Measurements from ENCODE around the gene GDPGP1. TPM values are rescaled to one million over a fixed set of nuclear protein-coding genes. Genes with fewer than 3 reads are reported as not detected.

GDPGP1 gene
- total and polyA plus RNA-seq, 9 of the 15 experiments (the other 6 are each of a cell fraction or from before 2014, with no cell fraction given), result 0.78 to 6.1 (median 2.8) TPM

DNA sequence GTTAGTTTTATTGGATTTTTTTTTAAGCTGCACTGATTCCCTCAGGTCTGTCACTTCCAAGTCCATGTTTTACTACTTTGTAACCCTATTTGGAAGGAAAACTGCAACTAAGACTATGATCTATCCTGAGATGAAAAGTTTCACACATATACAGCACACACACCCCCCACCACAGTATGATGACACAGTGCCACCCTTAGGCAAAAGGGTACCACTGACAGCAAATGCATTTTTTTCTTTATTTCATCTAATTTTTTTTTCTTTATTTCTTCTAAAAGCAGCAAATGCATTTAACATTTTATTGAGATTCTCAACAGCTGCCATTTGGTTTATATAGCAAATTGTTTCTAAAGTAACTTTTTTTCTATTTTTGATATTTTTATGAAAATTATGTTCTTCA, 52.7 kb downstream of the GDPGP1 start (continued):
- peak; percentile 71; the same call in 1 of the 2 replicates for TF ChIP-seq REST (IDR thresholded peaks at IDR 0.05; ENCODE audit: borderline replicate concordance)
- TF ChIP-seq REST (CRISPR knock-in tag; IDR thresholded peaks at IDR 0.05; ENCODE audit: low read depth), result no peak
- TF ChIP-seq MAZ (CRISPR knock-in tag; conservative IDR thresholded peaks at IDR 0.05 in 1 of 2, IDR thresholded peaks at IDR 0.05 in 1 of 2), result peak; percentile 23 to 26; a peak in 1 of 4 replicates
- no peak for TF ChIP-seq BRF1 (IDR thresholded peaks at IDR 0.05; ENCODE audit: borderline replicate concordance, extremely low read depth, insufficient read length)
- TF ChIP-seq TOE1 (IDR thresholded peaks at IDR 0.05; ENCODE audit: borderline replicate concordance), result no peak
- TF ChIP-seq TOE1 (CRISPR knock-in tag; IDR thresholded peaks at IDR 0.05; ENCODE audit: borderline replicate concordance, low read depth), result no peak
- TF ChIP-seq, protein P1, sequence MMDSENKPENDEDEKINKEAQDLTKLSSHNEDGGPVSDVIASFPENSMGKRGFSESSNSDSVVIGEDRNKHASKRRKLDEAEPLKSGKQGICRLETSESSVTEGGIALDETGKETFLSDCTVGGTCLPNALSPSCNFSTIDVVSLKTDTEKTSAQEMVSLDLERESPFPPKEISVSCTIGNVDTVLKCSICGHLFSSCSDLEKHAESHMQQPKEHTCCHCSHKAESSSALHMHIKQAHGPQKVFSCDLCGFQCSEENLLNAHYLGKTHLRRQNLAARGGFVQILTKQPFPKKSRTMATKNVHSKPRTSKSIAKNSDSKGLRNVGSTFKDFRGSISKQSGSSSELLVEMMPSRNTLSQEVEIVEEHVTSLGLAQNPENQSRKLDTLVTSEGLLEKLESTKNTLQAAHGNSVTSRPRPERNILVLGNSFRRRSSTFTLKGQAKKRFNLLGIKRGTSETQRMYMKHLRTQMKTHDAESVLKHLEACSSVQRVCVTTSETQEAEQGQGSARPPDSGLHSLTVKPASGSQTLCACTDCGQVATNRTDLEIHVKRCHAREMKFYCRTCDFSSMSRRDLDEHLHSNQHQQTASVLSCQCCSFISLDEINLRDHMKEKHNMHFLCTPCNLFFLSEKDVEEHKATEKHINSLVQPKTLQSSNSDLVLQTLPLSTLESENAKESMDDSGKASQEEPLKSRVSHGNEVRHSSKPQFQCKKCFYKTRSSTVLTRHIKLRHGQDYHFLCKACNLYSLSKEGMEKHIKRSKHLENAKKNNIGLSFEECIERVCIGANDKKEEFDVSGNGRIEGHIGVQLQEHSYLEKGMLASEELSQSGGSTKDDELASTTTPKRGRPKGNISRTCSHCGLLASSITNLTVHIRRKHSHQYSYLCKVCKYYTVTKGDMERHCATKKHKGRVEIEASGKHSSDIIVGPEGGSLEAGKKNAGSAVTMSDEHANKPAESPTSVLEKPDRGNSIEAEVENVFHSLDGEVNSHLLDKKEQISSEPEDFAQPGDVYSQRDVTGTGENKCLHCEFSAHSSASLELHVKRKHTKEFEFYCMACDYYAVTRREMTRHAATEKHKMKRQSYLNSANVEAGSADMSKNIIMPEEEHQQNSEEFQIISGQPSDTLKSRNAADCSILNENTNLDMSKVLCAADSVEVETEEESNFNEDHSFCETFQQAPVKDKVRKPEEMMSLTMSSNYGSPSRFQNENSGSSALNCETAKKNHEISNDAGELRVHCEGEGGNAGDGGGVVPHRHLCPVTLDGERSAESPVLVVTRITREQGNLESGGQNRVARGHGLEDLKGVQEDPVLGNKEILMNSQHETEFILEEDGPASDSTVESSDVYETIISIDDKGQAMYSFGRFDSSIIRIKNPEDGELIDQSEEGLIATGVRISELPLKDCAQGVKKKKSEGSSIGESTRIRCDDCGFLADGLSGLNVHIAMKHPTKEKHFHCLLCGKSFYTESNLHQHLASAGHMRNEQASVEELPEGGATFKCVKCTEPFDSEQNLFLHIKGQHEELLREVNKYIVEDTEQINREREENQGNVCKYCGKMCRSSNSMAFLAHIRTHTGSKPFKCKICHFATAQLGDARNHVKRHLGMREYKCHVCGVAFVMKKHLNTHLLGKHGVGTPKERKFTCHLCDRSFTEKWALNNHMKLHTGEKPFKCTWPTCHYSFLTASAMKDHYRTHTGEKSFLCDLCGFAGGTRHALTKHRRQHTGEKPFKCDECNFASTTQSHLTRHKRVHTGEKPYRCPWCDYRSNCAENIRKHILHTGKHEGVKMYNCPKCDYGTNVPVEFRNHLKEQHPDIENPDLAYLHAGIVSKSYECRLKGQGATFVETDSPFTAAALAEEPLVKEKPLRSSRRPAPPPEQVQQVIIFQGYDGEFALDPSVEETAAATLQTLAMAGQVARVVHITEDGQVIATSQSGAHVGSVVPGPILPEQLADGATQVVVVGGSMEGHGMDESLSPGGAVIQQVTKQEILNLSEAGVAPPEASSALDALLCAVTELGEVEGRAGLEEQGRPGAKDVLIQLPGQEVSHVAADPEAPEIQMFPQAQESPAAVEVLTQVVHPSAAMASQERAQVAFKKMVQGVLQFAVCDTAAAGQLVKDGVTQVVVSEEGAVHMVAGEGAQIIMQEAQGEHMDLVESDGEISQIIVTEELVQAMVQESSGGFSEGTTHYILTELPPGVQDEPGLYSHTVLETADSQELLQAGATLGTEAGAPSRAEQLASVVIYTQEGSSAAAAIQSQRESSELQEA (IDR thresholded peaks at IDR 0.05; ENCODE audit: low read depth), result no peak
- no peak for TF ChIP-seq VEZF1 (CRISPR knock-in tag; IDR thresholded peaks at IDR 0.05)
- no peak for TF ChIP-seq RBM25 (IDR thresholded peaks at IDR 0.05; ENCODE audit: low read depth, low read length, severe bottlenecking)
- TF ChIP-seq PRMT5 (CRISPR knock-in tag; IDR thresholded peaks at IDR 0.05), result no peak

Data from K562 (cell line).